NCI-H345 treated with DMSO at 0.1 percent for 48 hours (cell line): ENCODE data around the gene RASGRP4.
"Not testable (repeated sequence)": the region's sequence is repeated elsewhere in the genome, so short reads cannot be mapped to it uniquely, and the experiment has no call there.

ENCODE experiments used
- DNase-seq: peaks from one replicate; lab custom pipeline; 2025; ENCODE audit not compliant: unreplicated experiment; lab: John Stamatoyannopoulos, UW

The RASGRP4 gene

GRCh38 chr19:38417544-38418506 lies 8.2 kb downstream of the RASGRP4 start:
- DNase-seq = peak; percentile 54

- DNase-seq = no peak
Measured at GRCh38 chr19:38417146-38417543, 8.9 kb downstream of the RASGRP4 start.

GRCh38 chr19:38413416-38413815 lies 12.6 kb downstream of the RASGRP4 start:
- no peak for DNase-seq

GRCh38 chr19:38412961-38413360 lies 13.1 kb downstream of the RASGRP4 start:
- no peak for DNase-seq

GRCh38 chr19:38412491-38412890 lies 13.5 kb downstream of the RASGRP4 start:
- no peak for DNase-seq

GRCh38 chr19:38411898-38412297 lies 14.1 kb downstream of the RASGRP4 start:
- DNase-seq = not testable (repeated sequence)

GRCh38 chr19:38411041-38411712 lies 14.8 kb downstream of the RASGRP4 start:
- no peak for DNase-seq

GRCh38 chr19:38410407-38410806 lies 15.6 kb downstream of the RASGRP4 start:
- DNase-seq = not testable (repeated sequence)

GRCh38 chr19:38409631-38410133 lies 16.3 kb downstream of the RASGRP4 start:
- no peak for DNase-seq

GRCh38 chr19:38405276-38405675 lies 20.7 kb downstream of the RASGRP4 start:
- no peak for DNase-seq

GRCh38 chr19:38404858-38405257 lies 21.2 kb downstream of the RASGRP4 start:
- no peak for DNase-seq

GRCh38 chr19:38402967-38403674 lies 22.9 kb downstream of the RASGRP4 start, which contains the start of gene FAM98C:
Gene FAM98C (plus strand): TSS chr19:38403093. CDS start chr19:38403154, 61 bp downstream.
- peak; percentile 99 for DNase-seq

- DNase-seq = no peak
Measured at GRCh38 chr19:38402623-38402966, 23.4 kb downstream of the RASGRP4 start.

GRCh38 chr19:38401148-38401547 lies 24.9 kb downstream of the RASGRP4 start:
- DNase-seq = no peak

- no peak for DNase-seq
Measured at GRCh38 chr19:38400361-38400760, 25.7 kb downstream of the RASGRP4 start.

- no peak for DNase-seq
Measured at GRCh38 chr19:38399537-38399936, 26.5 kb downstream of the RASGRP4 start.

GRCh38 chr19:38399081-38399480 lies 26.9 kb downstream of the RASGRP4 start:
- no peak for DNase-seq

- no peak for DNase-seq
Measured at GRCh38 chr19:38395381-38396114, 30.5 kb downstream of the RASGRP4 start.

- no peak for DNase-seq
Measured at GRCh38 chr19:38394488-38394887, 31.5 kb downstream of the RASGRP4 start.

GRCh38 chr19:38392707-38393308 lies 33.2 kb downstream of the RASGRP4 start:
- DNase-seq = no peak
